ENCODE measurements around the gene ZNF383. TPM values are rescaled to one million over a fixed set of nuclear protein-coding genes. Genes with fewer than 3 reads are reported as not detected.
A peak's percentile ranks its signal among the peaks of the same experiment; 100 is the strongest.

Gene ZNF383
- total and polyA plus RNA-seq, 2 donors (not counting 1 experiment from before 2014, with no cell fraction given), result 5.0 to 9.4 TPM

GRCh38 chr19:37226248-37226647, 8.2 kb downstream of the ZNF383 start:
- no peaks in the 10 kb centered on the region for H3K27me3 ChIP-seq (ENCODE audit: control insufficient read depth, insufficient read depth, low read length)
- no peak overlapping the region for H2AFZ ChIP-seq (ENCODE audit: low read length)
- no peak for DNase-seq (ENCODE audit: low read depth in 2 of 2)
- no peak overlapping the region for H3K27ac ChIP-seq (ENCODE audit: insufficient read depth, low read length)
- H3K4me2 ChIP-seq (ENCODE audit: extremely low read depth, insufficient read depth, low read length), result no peak overlapping the region
- no peaks in the 10 kb centered on the region for H3K79me2 ChIP-seq (ENCODE audit: control insufficient read depth, insufficient read depth, low read length)
- H3K4me1 ChIP-seq (ENCODE audit: control insufficient read depth, extremely low read depth, insufficient read depth, low read length), result no peaks in the 10 kb centered on the region
- no peak overlapping the region for H3K4me3 ChIP-seq (replicated peaks in 1 of 4; ENCODE audit: control extremely low read depth in 1 of 4, insufficient read depth in 1 of 4, low read depth in 3 of 4, low read length in 4 of 4)
- no peaks in the 10 kb centered on the region for H3K36me3 ChIP-seq (ENCODE audit: control insufficient read depth, insufficient read depth, low read length)
- no peaks in the 10 kb centered on the region for H4K20me1 ChIP-seq (ENCODE audit: control insufficient read depth, extremely low read depth, insufficient read depth, low read length)
- H3K9ac ChIP-seq (ENCODE audit: insufficient read depth, low read length), result no peak overlapping the region
- no peaks in the 10 kb centered on the region for H3K9me3 ChIP-seq (ENCODE audit: control insufficient read depth, insufficient read depth, low read depth, low read length)
- TF ChIP-seq EZH2 (IDR thresholded peaks at IDR 0.05; ENCODE audit: low read length, missing control alignments) (no peak), CTCF (conservative IDR thresholded peaks at IDR 0.05 in 1 of 2, IDR thresholded peaks at IDR 0.05 in 1 of 2; ENCODE audit: low read depth in 1 of 2, low read length in 2 of 2) (no peak)

DNA sequence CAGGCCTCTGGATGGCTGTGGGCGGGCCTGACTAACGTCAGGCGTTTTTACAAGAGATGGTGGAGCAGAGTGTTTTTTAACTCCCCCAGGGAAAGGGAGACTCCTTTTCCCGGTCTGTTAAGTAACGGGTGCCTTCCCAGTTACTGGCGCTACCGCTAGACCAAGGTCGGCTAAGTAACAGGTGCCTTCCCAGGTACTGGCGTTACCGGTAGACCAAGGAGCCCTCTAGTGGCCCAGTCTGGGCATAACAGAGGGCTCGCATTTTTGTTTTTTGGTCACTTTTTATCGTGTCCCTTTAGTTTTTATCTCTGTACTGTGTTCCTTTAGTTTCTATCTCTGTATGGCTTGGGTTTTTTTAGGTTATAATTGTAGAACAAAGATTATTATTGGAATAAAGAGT, 10.0 kb downstream of the ZNF383 start:
- no peak for DNase-seq (ENCODE audit: low read depth in 2 of 2)
- TF ChIP-seq EZH2 (IDR thresholded peaks at IDR 0.05; ENCODE audit: low read length, missing control alignments), result no peak
- peak; percentile 36 to 58 for TF ChIP-seq CTCF (conservative IDR thresholded peaks at IDR 0.05 in 1 of 2, IDR thresholded peaks at IDR 0.05 in 1 of 2; ENCODE audit: low read depth in 1 of 2, low read length in 2 of 2)
- no peak overlapping the region for H3K4me3 ChIP-seq (replicated peaks in 1 of 4; ENCODE audit: control extremely low read depth in 1 of 4, insufficient read depth in 1 of 4, low read depth in 3 of 4, low read length in 4 of 4)
- H4K20me1 ChIP-seq (ENCODE audit: control insufficient read depth, extremely low read depth, insufficient read depth, low read length), result no peaks in the 10 kb centered on the region
- H3K27me3 ChIP-seq (ENCODE audit: control insufficient read depth, insufficient read depth, low read length), result no peaks in the 10 kb centered on the region
- no peak overlapping the region for H3K9ac ChIP-seq (ENCODE audit: insufficient read depth, low read length)
- no peaks in the 10 kb centered on the region for H3K79me2 ChIP-seq (ENCODE audit: control insufficient read depth, insufficient read depth, low read length)
- H3K4me2 ChIP-seq (ENCODE audit: extremely low read depth, insufficient read depth, low read length), result no peak overlapping the region
- no peaks in the 10 kb centered on the region for H3K4me1 ChIP-seq (ENCODE audit: control insufficient read depth, extremely low read depth, insufficient read depth, low read length)
- no peak overlapping the region for H3K27ac ChIP-seq (ENCODE audit: insufficient read depth, low read length)
- H2AFZ ChIP-seq (ENCODE audit: low read length), result no peak overlapping the region
- no peaks in the 10 kb centered on the region for H3K36me3 ChIP-seq (ENCODE audit: control insufficient read depth, insufficient read depth, low read length)
- no peaks in the 10 kb centered on the region for H3K9me3 ChIP-seq (ENCODE audit: control insufficient read depth, insufficient read depth, low read depth, low read length)

- H3K36me3 ChIP-seq (ENCODE audit: control insufficient read depth, insufficient read depth, low read length), result peaks cover 11% of the 10 kb centered on the region
- H3K4me3 ChIP-seq (replicated peaks in 1 of 4; ENCODE audit: control extremely low read depth in 1 of 4, insufficient read depth in 1 of 4, low read depth in 3 of 4, low read length in 4 of 4), result no peak overlapping the region
- H3K9me3 ChIP-seq (ENCODE audit: control insufficient read depth, insufficient read depth, low read depth, low read length), result peaks cover 5% of the 10 kb centered on the region
- H3K79me2 ChIP-seq (ENCODE audit: control insufficient read depth, insufficient read depth, low read length), result no peaks in the 10 kb centered on the region
- H3K4me1 ChIP-seq (ENCODE audit: control insufficient read depth, extremely low read depth, insufficient read depth, low read length), result no peaks in the 10 kb centered on the region
- no peak overlapping the region for H3K9ac ChIP-seq (ENCODE audit: insufficient read depth, low read length)
- no peak overlapping the region for H3K27ac ChIP-seq (ENCODE audit: insufficient read depth, low read length)
- H3K4me2 ChIP-seq (ENCODE audit: extremely low read depth, insufficient read depth, low read length), result no peak overlapping the region
- no peak for DNase-seq (ENCODE audit: low read depth in 2 of 2)
- TF ChIP-seq CTCF (conservative IDR thresholded peaks at IDR 0.05 in 1 of 2, IDR thresholded peaks at IDR 0.05 in 1 of 2; ENCODE audit: low read depth in 1 of 2, low read length in 2 of 2) (no peak), EZH2 (IDR thresholded peaks at IDR 0.05; ENCODE audit: low read length, missing control alignments) (no peak)
- H4K20me1 ChIP-seq (ENCODE audit: control insufficient read depth, extremely low read depth, insufficient read depth, low read length), result no peaks in the 10 kb centered on the region
- H3K27me3 ChIP-seq (ENCODE audit: control insufficient read depth, insufficient read depth, low read length), result no peaks in the 10 kb centered on the region
- no peak overlapping the region for H2AFZ ChIP-seq (ENCODE audit: low read length)
Measured at GRCh38 chr19:37243206-37243632, 25.2 kb downstream of the ZNF383 start.
